DND-41 (cell line): ENCODE measurements around the gene DNAI7.

Source experiments
- CTCF ChIP-seq: IDR thresholded peaks from 2 replicates; pipeline ENCODE4 v1.5.1; 2012; ENCODE audit warnings: borderline replicate concordance, low read length, moderate library complexity, mild to moderate bottlenecking; ENCODE audit not compliant: poor library complexity, severe bottlenecking; ENCODE audit errors: extremely low read depth
- EZH2 ChIP-seq: IDR thresholded peaks from 3 replicates; pipeline ENCODE4 v1.6.1; 2012; ENCODE audit warnings: borderline replicate concordance, low read depth, mild to moderate bottlenecking, moderate library complexity, low read length, inconsistent platforms; ENCODE audit not compliant: severe bottlenecking

- TF ChIP-seq CTCF (no peak), EZH2 (no peak)
These were observed 107.4 kb downstream of the DNAI7 start for GRCh38 chr12:25087596-25087995.
